ENCODE results near the gene SFMBT2.
"Not testable (repeated sequence)": the region's sequence is repeated elsewhere in the genome, so short reads cannot be mapped to it uniquely, and the experiment has no call there.

Gene SFMBT2

DNA sequence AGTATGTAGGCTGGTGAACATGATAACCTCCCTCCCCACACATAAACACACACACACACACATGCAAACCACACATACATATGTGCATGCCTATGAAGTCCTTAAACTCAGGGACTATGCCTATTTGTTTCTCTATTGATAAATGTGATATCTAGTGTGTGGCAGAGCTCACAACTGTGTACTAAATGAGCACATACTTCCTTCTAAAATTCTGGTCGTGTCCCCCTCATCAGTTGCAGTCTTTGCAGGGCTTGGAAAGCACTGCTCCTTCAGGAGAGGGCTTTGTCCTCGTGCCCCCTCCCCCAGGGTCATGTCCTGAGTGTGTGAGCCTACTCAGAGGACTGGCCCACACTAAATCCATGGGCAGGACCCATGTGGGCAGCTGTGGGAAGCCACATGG is 94.0 kb downstream of the SFMBT2 start:
- Histone ChIP-seq H3K36me3 (ENCODE audit: control insufficient read depth, insufficient read depth, low read length, severe bottlenecking) (no peaks in the 10 kb centered on the region), H3K27me3 (replicated peaks; ENCODE audit: control insufficient read depth, insufficient read depth, low read length) (no peaks in the 10 kb centered on the region), H3K9ac (ENCODE audit: low read length) (no peak overlapping the region), H3K9me3 (ENCODE audit: control insufficient read depth, low read length) (no peaks in the 10 kb centered on the region), H3K4me1 (ENCODE audit: control insufficient read depth, insufficient read depth, low read length) (no peaks in the 10 kb centered on the region), H3K4me3 (ENCODE audit: low read length) (no peak overlapping the region)
- DNase-seq (ENCODE audit: low read depth), result no peak

DNA sequence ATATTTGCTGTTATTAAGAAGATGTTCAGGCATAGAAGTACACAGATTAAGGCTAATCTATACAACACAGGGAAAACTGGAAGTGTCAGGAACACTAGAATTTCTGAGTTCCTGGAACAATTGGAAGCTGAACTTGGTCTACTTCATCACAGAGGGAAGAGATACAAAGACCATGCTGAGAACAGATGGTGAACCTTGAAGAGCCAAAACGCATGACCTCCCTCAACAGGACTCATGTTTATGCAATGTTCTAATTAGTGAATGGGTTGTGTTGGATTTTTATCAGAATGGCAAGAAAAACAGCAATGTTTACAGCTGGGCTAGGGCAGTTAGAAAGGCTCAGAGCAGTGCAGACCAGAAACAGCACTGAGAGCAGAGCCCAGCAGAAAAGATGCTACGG is 94.9 kb downstream of the SFMBT2 start:
- Histone ChIP-seq H3K4me1 (ENCODE audit: control insufficient read depth, insufficient read depth, low read length) (no peaks in the 10 kb centered on the region), H3K9me3 (ENCODE audit: control insufficient read depth, low read length) (no peaks in the 10 kb centered on the region), H3K36me3 (ENCODE audit: control insufficient read depth, insufficient read depth, low read length, severe bottlenecking) (no peaks in the 10 kb centered on the region), H3K4me3 (ENCODE audit: low read length) (no peak overlapping the region), H3K9ac (ENCODE audit: low read length) (no peak overlapping the region), H3K27me3 (replicated peaks; ENCODE audit: control insufficient read depth, insufficient read depth, low read length) (no peaks in the 10 kb centered on the region)
- DNase-seq (ENCODE audit: low read depth), result no peak

DNA sequence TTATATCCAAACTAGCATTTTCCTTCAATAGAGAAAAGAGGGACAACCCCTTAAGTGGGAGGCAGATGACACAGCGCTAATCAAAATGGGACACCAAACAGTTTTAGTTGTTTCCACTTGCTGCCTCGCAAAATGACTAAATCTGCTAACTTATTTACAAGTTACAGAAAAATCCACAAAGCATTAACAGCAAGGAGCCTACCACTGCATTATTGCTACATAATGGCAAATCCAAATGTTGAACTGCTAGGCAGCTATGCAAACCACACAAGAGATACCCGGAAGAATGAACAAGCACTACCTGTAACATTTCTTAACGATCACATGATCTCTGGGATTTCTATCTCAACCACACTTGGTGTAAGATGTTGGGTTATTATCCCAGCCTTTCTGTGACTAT is 96.7 kb downstream of the SFMBT2 start:
- H3K4me3 ChIP-seq (ENCODE audit: low read length), result no peak overlapping the region
- no peak overlapping the region for H3K9ac ChIP-seq (ENCODE audit: low read length)
- no peaks in the 10 kb centered on the region for H3K27me3 ChIP-seq (replicated peaks; ENCODE audit: control insufficient read depth, insufficient read depth, low read length)
- H3K9me3 ChIP-seq (ENCODE audit: control insufficient read depth, low read length), result no peaks in the 10 kb centered on the region
- H3K4me1 ChIP-seq (ENCODE audit: control insufficient read depth, insufficient read depth, low read length), result no peaks in the 10 kb centered on the region
- H3K36me3 ChIP-seq (ENCODE audit: control insufficient read depth, insufficient read depth, low read length, severe bottlenecking), result no peaks in the 10 kb centered on the region
- no peak for DNase-seq (ENCODE audit: low read depth)

DNA sequence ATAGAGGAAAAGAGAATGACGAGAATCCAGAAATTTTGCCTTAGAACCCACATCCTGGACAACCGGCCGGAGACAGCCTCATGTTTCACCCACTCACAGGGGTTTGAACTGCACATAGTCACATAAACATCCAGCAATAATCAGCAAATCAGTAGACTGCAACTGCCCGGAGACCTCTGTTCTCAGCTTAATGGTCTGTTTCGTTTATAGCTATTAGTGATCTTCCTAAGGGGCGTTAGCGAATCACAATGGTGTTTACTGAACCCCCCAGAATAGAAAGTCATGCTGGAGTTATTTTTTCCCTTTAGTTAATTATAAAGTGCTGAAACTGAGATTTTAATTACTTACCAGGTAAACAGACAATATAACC is 98.4 kb downstream of the SFMBT2 start:
- H3K9ac ChIP-seq (ENCODE audit: low read length), result no peak overlapping the region

DNA sequence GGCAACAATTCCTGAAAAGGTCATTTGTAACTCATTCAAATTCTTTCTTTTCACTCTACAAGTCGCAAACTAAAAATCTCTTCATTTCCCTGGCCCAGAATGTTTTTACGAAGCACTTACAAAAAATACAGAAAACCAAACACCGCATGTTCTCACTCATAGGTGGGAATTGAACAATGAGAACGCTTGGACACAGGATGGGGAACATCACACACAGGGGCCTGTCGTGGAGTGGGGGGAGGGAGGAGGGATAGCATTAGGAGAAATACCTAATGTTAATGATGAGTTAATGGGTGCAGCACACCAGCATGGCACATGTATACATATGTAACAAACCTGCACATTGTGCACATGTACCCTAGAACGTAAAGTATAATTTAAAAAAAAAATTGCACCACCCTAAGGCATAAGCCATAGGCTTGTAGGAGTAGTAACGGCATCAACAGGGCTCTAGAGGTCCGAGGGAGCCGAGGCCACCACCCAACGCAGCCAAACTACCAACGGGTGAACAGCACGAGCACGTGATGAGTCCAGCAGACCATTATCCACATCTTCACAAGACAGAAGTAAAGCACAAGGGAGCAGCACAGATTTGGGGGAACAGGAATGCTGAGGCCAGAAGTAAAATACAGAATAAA is 98.9 kb downstream of the SFMBT2 start:
- not testable (repeated sequence) for H3K9me3 ChIP-seq (ENCODE audit: control insufficient read depth, low read length); H3K9ac ChIP-seq (ENCODE audit: low read length); H3K27me3 ChIP-seq (replicated peaks; ENCODE audit: control insufficient read depth, insufficient read depth, low read length); H3K4me1 ChIP-seq (ENCODE audit: control insufficient read depth, insufficient read depth, low read length); H3K36me3 ChIP-seq (ENCODE audit: control insufficient read depth, insufficient read depth, low read length, severe bottlenecking); DNase-seq (ENCODE audit: low read depth); H3K4me3 ChIP-seq (ENCODE audit: low read length)

More for the DNA sequence above, 98.4 kb downstream of the SFMBT2 start:
- Histone ChIP-seq H3K27me3 (replicated peaks; ENCODE audit: control insufficient read depth, insufficient read depth, low read length) (no peaks in the 10 kb centered on the region), H3K9me3 (ENCODE audit: control insufficient read depth, low read length) (peaks cover 3% of the 10 kb centered on the region), H3K36me3 (ENCODE audit: control insufficient read depth, insufficient read depth, low read length, severe bottlenecking) (no peaks in the 10 kb centered on the region), H3K4me1 (ENCODE audit: control insufficient read depth, insufficient read depth, low read length) (no peaks in the 10 kb centered on the region), H3K4me3 (ENCODE audit: low read length) (no peak overlapping the region)
- DNase-seq (ENCODE audit: low read depth), result no peak

DNA sequence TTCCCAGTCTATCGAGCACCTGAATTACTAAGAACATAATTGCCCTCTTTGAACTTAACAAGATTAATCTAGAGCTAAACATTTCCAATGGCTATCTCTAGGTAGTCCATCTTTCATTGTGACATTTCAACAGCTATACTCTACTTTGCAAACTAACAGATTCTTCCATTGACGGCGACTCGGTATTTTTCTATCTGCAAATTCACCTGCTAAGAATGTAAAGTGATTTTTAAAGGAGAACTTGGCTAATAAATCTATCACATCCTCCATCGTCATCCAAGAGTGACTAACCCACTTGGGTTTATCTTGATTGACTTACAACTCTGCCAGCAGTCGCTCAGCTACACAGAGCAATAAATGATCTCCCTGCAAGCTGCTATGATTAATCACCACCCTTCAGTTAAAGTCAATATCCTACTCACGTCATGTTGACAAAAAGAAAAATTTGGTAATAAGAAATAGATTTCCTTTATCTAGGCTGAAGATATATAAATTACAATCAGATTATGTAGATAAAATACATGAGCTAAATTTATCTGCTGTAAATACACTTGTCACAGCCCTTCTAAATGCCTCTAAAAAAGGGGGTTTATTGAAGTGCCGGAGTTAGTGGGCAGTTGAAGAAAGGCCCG is 99.5 kb downstream of the SFMBT2 start:
- Histone ChIP-seq H3K27me3 (replicated peaks; ENCODE audit: control insufficient read depth, insufficient read depth, low read length) (no peaks in the 10 kb centered on the region), H3K9me3 (ENCODE audit: control insufficient read depth, low read length) (peaks cover 3% of the 10 kb centered on the region), H3K4me1 (ENCODE audit: control insufficient read depth, insufficient read depth, low read length) (peaks cover under 1% of the 10 kb centered on the region), H3K9ac (ENCODE audit: low read length) (no peak overlapping the region), H3K36me3 (ENCODE audit: control insufficient read depth, insufficient read depth, low read length, severe bottlenecking) (no peaks in the 10 kb centered on the region), H3K4me3 (ENCODE audit: low read length) (no peak overlapping the region)
- no peak for DNase-seq (ENCODE audit: low read depth)

DNA sequence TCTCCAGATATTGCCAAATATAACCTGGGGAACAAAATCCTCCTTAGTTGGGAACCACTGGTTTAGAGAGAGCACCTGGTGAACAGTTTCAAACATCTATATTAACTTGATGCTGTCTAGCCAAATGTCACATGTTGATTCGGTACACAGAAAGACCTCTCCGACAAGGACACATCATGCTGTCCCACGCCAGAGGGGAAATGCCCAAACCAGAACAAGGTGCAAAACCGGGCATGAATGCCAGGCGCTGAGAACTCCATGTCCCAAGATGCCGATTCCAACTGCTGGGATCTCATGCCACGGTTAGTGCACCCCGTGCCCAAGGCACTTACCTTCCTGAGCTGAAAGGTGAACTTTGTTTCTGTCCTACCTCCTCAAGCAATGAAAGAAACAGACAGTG is 100.8 kb downstream of the SFMBT2 start:
- H3K9ac ChIP-seq (ENCODE audit: low read length), result no peak overlapping the region
- no peaks in the 10 kb centered on the region for H3K36me3 ChIP-seq (ENCODE audit: control insufficient read depth, insufficient read depth, low read length, severe bottlenecking)
- H3K27me3 ChIP-seq (replicated peaks; ENCODE audit: control insufficient read depth, insufficient read depth, low read length), result no peaks in the 10 kb centered on the region

DNA sequence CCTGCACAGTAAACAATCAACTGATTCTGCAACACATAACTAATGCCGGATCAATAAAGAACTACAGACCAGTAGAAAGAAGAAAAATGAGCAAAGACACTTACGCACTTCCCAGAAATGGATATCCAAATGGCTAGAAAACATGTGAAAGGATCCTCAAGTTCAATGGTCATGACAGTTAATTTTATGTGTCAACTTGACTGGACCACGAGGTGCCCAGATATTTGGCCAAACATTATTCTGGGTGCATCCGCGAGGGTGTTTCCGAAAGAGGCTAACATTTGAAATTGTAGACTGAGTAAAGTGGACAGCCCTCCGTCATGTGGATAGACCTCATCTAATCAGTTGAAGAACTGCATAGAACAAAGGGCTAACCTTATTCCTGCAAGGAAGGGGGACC is 102.0 kb downstream of the SFMBT2 start:
- Histone ChIP-seq H3K36me3 (ENCODE audit: control insufficient read depth, insufficient read depth, low read length, severe bottlenecking) (no peaks in the 10 kb centered on the region), H3K9me3 (ENCODE audit: control insufficient read depth, low read length) (peaks cover 3% of the 10 kb centered on the region), H3K9ac (ENCODE audit: low read length) (no peak overlapping the region), H3K27me3 (replicated peaks; ENCODE audit: control insufficient read depth, insufficient read depth, low read length) (no peaks in the 10 kb centered on the region), H3K4me3 (ENCODE audit: low read length) (no peak overlapping the region), H3K4me1 (ENCODE audit: control insufficient read depth, insufficient read depth, low read length) (peaks cover 7% of the 10 kb centered on the region)
- no peak for DNase-seq (ENCODE audit: low read depth)

More for the DNA sequence above, 100.8 kb downstream of the SFMBT2 start:
- Histone ChIP-seq H3K9me3 (ENCODE audit: control insufficient read depth, low read length) (peaks cover 3% of the 10 kb centered on the region), H3K4me1 (ENCODE audit: control insufficient read depth, insufficient read depth, low read length) (peaks cover 7% of the 10 kb centered on the region), H3K4me3 (ENCODE audit: low read length) (no peak overlapping the region)
- no peak for DNase-seq (ENCODE audit: low read depth)

DNA sequence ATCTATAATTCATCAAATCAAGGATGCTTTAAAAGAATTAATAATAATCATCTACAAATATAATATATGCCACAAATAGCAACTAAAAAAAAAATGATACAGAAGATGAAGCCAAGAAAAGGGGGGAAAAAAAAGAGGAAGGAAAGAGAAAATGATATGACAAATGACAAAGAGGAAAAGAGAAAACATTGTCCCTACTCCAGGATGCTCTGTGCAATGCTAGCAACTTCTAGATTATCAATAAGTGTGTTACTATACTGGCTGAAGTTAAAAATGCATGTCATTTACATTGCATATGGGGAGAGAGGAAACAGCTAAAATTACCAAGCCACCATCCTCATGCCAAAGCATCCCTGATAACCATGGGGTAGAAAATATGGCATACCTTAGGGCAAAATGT is 104.2 kb downstream of the SFMBT2 start:
- Histone ChIP-seq H3K9me3 (ENCODE audit: control insufficient read depth, low read length) (peaks cover 3% of the 10 kb centered on the region), H3K4me1 (ENCODE audit: control insufficient read depth, insufficient read depth, low read length) (peaks cover 22% of the 10 kb centered on the region), H3K9ac (ENCODE audit: low read length) (no peak overlapping the region), H3K4me3 (ENCODE audit: low read length) (peak overlapping the region; percentile 26), H3K36me3 (ENCODE audit: control insufficient read depth, insufficient read depth, low read length, severe bottlenecking) (no peaks in the 10 kb centered on the region), H3K27me3 (replicated peaks; ENCODE audit: control insufficient read depth, insufficient read depth, low read length) (no peaks in the 10 kb centered on the region)
- no peak for DNase-seq (ENCODE audit: low read depth)

DNA sequence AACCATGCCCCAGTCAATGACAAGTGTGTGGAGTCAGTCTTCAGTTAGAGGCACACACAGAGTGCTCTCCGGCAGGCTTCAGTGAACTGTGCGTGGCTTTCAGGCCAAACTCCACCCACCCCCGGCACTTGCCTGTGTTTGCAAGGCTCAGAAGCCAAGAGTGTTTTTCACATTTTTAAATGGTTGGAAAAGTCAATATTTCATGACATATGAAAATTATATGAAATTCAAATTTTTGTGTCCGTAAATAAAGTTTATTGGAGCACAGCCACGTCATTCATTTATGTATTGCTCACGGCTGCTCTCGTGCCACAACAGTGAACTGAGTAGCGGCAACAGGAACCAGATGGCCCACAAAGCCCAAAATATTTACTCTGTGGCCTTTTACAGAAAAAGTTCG is 104.7 kb downstream of the SFMBT2 start:
- Histone ChIP-seq H3K4me3 (ENCODE audit: low read length) (peak overlapping the region; percentile 26), H3K27me3 (replicated peaks; ENCODE audit: control insufficient read depth, insufficient read depth, low read length) (no peaks in the 10 kb centered on the region)

DNA sequence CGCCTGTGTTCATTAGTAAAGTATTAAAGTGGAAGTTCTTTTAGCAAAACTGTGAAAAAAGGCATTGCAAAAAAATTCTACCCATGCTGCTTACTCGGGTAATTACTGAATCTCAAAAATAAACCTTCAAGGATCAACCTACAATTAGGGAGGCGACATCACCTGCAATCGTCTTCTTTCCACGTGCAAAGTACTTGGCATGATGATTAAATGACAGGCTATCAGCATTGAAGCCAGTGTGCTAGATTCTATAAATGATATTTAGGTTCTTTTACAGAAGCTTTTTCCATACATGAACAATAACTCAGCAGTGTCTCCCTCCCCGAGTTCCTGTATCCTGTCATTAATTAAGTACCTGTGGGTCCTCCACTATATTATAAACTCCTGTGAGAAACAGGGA is 105.8 kb downstream of the SFMBT2 start:
- no peaks in the 10 kb centered on the region for H3K36me3 ChIP-seq (ENCODE audit: control insufficient read depth, insufficient read depth, low read length, severe bottlenecking)
- no peak for DNase-seq (ENCODE audit: low read depth)
- H3K9ac ChIP-seq (ENCODE audit: low read length), result no peak overlapping the region
- no peak overlapping the region for H3K4me3 ChIP-seq (ENCODE audit: low read length)
- peaks cover 36% of the 10 kb centered on the region for H3K4me1 ChIP-seq (ENCODE audit: control insufficient read depth, insufficient read depth, low read length)
- no peaks in the 10 kb centered on the region for H3K27me3 ChIP-seq (replicated peaks; ENCODE audit: control insufficient read depth, insufficient read depth, low read length)
- H3K9me3 ChIP-seq (ENCODE audit: control insufficient read depth, low read length), result peaks cover 3% of the 10 kb centered on the region

More for the DNA sequence above, 104.7 kb downstream of the SFMBT2 start:
- DNase-seq (ENCODE audit: low read depth), result no peak
- peaks cover 26% of the 10 kb centered on the region for H3K4me1 ChIP-seq (ENCODE audit: control insufficient read depth, insufficient read depth, low read length)
- H3K36me3 ChIP-seq (ENCODE audit: control insufficient read depth, insufficient read depth, low read length, severe bottlenecking), result no peaks in the 10 kb centered on the region
- peaks cover 3% of the 10 kb centered on the region for H3K9me3 ChIP-seq (ENCODE audit: control insufficient read depth, low read length)
- H3K9ac ChIP-seq (ENCODE audit: low read length), result no peak overlapping the region

DNA sequence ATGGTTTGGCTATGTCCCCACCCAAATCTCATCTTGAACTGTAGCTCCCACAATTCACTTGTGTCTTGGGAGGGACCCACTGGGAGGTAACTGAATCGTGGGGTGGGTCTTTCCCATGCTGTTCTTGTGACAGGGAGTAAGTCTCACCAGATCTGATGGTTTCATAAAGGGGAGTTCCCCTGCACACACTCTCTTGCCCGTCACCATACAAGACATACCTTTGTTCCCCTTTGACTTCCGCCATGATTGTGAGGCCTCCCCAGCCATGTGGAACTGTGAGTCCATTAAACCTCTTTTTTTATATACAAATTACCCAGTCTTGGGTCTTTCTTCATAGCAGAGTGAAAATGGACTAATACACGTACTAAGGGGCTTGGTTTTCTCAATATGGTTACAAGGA is 106.7 kb downstream of the SFMBT2 start:
- no peaks in the 10 kb centered on the region for H3K36me3 ChIP-seq (ENCODE audit: control insufficient read depth, insufficient read depth, low read length, severe bottlenecking)
- no peaks in the 10 kb centered on the region for H3K27me3 ChIP-seq (replicated peaks; ENCODE audit: control insufficient read depth, insufficient read depth, low read length)
- no peak for DNase-seq (ENCODE audit: low read depth)
- H3K4me3 ChIP-seq (ENCODE audit: low read length), result no peak overlapping the region
- H3K4me1 ChIP-seq (ENCODE audit: control insufficient read depth, insufficient read depth, low read length), result peaks cover 36% of the 10 kb centered on the region
- no peak overlapping the region for H3K9ac ChIP-seq (ENCODE audit: low read length)
- peaks cover 3% of the 10 kb centered on the region for H3K9me3 ChIP-seq (ENCODE audit: control insufficient read depth, low read length)

Measured in adipocyte (in vitro differentiated cells).